ENCODE measurements around the gene ADAT2.

The ADAT2 gene

GRCh38 chr6:143396497-143397226, 53.8 kb downstream of the ADAT2 start:
- DNase-seq: no peak

DNA sequence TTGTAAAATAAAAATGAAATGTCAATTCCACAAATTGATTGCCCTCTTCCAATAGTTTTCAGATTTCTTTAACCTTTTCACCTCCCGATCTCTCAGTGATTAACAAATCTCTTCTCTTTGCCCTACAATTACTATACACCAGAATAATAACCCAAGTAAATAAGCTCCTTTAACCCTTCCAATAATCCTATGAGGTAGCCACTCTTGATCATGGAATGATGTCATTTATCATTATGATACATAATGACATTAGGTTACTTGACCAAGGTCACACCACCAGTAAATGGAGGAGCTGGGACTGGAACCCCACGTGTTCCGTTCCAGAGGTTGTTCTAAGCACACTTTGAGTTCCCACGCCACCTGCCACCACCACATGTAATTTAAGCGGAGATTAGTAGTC, 54.8 kb downstream of the ADAT2 start:
- no peak for DNase-seq

GRCh38 chr6:143394389-143394788, 56.1 kb downstream of the ADAT2 start:
- no peak for DNase-seq

- no peak for DNase-seq
These were observed 60.2 kb downstream of the ADAT2 start for GRCh38 chr6:143390278-143390677.

- no peak for DNase-seq
These were observed 64.9 kb downstream of the ADAT2 start for GRCh38 chr6:143385636-143386035.

- DNase-seq: no peak
These were observed 73.6 kb downstream of the ADAT2 start for GRCh38 chr6:143376861-143377260.

DNA sequence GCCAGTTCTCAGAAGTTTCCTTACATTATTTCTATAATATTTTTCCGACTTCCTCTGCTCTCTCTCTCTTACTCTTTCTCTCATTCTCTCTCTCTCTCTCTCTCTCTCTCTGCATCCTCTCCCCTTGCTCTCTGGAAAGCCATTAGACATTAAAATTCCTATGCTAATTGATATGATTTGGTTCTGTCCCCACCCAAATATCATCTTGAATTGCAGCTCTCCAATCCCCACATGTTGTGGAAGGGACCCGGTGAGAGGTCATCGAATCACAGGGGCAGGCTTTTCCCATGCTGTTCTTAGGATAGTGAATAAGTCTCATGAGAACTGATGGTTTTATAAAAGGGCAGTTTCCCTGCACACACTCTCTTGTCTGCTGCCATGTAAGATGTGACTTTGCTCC, 74.1 kb downstream of the ADAT2 start:
- DNase-seq: no peak

DNA sequence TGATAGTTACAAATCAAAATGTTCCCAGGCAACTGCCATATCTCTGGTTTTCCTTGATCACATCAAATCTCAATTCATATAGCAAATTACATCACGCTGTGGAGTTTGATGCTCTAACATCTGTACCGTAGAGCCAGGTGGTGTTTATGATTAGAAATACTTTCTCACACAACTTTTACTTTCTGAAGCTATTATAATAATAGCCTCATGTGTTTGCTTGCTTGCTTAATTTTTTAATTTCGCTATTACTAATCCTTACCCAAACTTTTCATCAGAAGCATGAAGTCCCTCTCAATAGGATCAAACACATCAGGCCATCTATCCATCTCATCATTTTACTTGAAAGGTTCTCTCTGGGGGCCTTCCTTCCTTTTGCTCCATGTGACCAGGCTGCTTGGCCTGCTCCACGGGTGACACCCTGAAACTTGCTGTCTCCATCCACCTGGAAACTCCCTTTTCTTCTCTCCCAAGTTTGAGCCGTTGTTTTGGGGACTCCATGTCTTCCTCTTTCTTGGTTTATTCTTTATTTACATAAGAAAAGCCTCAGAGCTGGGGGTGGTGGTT, 75.4 kb downstream of the ADAT2 start:
- DNase-seq: no peak

- DNase-seq: no peak
These were observed 76.5 kb downstream of the ADAT2 start for GRCh38 chr6:143374014-143374413.

Measured in NCI-H2171 treated with DMSO at 0.1 percent for 48 hours (cell line).